PC-3 (cell line): ENCODE results near the gene GSTM4. TPM values are rescaled to one million over a fixed set of nuclear protein-coding genes. Genes with fewer than 3 reads are reported as not detected.
A peak's percentile ranks its signal among the peaks of the same experiment; 100 is the strongest.

Experiments
- ATAC-seq: fragments of 200-7000 bp; cut with Tn5 transposase; 2 replicates; pipeline ENCODE4 v1.9.1; 2020; ENCODE audit warnings: mild to moderate bottlenecking, moderate library complexity
- BruUV-seq: library from RNA; stranded (reverse); fragments of 400-500 nt; replicated peaks from 2 replicates; lab custom pipeline; 2021; lab: Mats Ljungman, UMichigan
- CTCF ChIA-PET: fragments of 300-600 bp; sonication (Branson Sonifier 250); formaldehyde crosslinking; loops from one replicate; lab custom pipeline; 2022; ENCODE audit warnings: antibody characterized with exemption; lab: Charles Lee
- POLR2A ChIA-PET: fragments of 300-600 bp; sonication (Branson Sonifier 250); formaldehyde crosslinking; loops from one replicate; lab custom pipeline; 2022; ENCODE audit warnings: antibody characterized with exemption; ENCODE audit not compliant: unreplicated experiment; lab: Charles Lee
- DNase-seq: peaks from one replicate; pipeline ENCODE4 v3.0.0-alpha.2; 2015
- H2AFZ ChIP-seq: fragments of 300-600 bp; sonication (generic); 2 replicates; pipeline ENCODE4 v1.6.0; 2016; ENCODE audit warnings: antibody characterized with exemption, low read length
- H3F3A ChIP-seq: fragments of 300-600 bp; sonication (generic); one replicate; pipeline ENCODE4 v1.6.0; 2017; ENCODE audit warnings: antibody characterized with exemption, low read length, control low read depth, mild to moderate bottlenecking; ENCODE audit not compliant: unreplicated experiment
- H3K27ac ChIP-seq: fragments of 300-600 bp; sonication (generic); 2 replicates; pipeline ENCODE4 v1.5.1; 2016; ENCODE audit warnings: mild to moderate bottlenecking, low read length
- H3K27me3 ChIP-seq: fragments of 300-600 bp; sonication (generic); 2 replicates; pipeline ENCODE4 v1.6.1; 2016; ENCODE audit warnings: low read length, mixed read lengths
- H3K36me3 ChIP-seq: fragments of 300-600 bp; sonication (generic); 2 replicates; pipeline ENCODE4 v1.6.1; 2016; ENCODE audit warnings: low read depth, mixed run types, low read length, mixed read lengths
- H3K4me1 ChIP-seq: fragments of 300-600 bp; sonication (generic); 2 replicates; pipeline ENCODE4 v1.5.1; 2016; ENCODE audit warnings: low read length; ENCODE audit not compliant: insufficient read depth
- H3K4me2 ChIP-seq: fragments of 300-600 bp; sonication (generic); 2 replicates; pipeline ENCODE4 v1.6.0; 2016; ENCODE audit warnings: low read length
- H3K4me3 ChIP-seq: fragments of 300-600 bp; sonication (generic); 2 replicates; pipeline ENCODE4 v1.5.1; 2016; ENCODE audit warnings: mild to moderate bottlenecking, low read length, mixed read lengths
- H3K79me2 ChIP-seq: fragments of 300-600 bp; sonication (generic); 2 replicates; pipeline ENCODE4 v1.6.1; 2017; ENCODE audit warnings: low read length, mixed read lengths
- H3K9ac ChIP-seq: fragments of 300-600 bp; sonication (generic); 2 replicates; pipeline ENCODE4 v1.6.0; 2016; ENCODE audit warnings: mild to moderate bottlenecking, low read length
- H3K9me2 ChIP-seq: fragments of 300-600 bp; sonication (generic); replicated peaks from 2 replicates; pipeline ENCODE4 v1.6.1; 2016; ENCODE audit warnings: mixed run types, low read length, mixed read lengths
- H3K9me3 ChIP-seq: fragments of 300-600 bp; sonication (generic); 2 replicates; pipeline ENCODE4 v1.6.1; 2016; ENCODE audit warnings: low read length, mixed read lengths
- H4K20me1 ChIP-seq: fragments of 300-600 bp; sonication (generic); 2 replicates; pipeline ENCODE4 v1.6.1; 2016; ENCODE audit warnings: low read length, mixed read lengths
- EZH2 ChIP-seq: fragments of 300-600 bp; sonication (generic); IDR thresholded peaks from one replicate; pipeline ENCODE4 v1.6.1; 2017; ENCODE audit warnings: antibody characterized with exemption, mild to moderate bottlenecking, low read length; ENCODE audit not compliant: unreplicated experiment
- EZH2phosphoT487 ChIP-seq: fragments of 300-600 bp; sonication (generic); IDR thresholded peaks from 2 replicates; pipeline ENCODE4 v1.6.1; 2018; ENCODE audit warnings: mild to moderate bottlenecking, antibody characterized with exemption, low read length, borderline replicate concordance
- intact Hi-C: fragments of 100-400 bp; cut with micrococcal nuclease; formaldehyde crosslinking; loops from 2 replicates; pipeline ENCODE4 v1.9.0; 2023
- total RNA-seq: library from RNA; depleted of rRNA; stranded (reverse); fragments of >200 nt; gene quantifications from 2 replicates; pipeline ENCODE4 v1.2.3, GENCODE V29; 2014
- TF ChIP-seq, protein P1 (sequence below): fragments of 300-600 bp; sonication (generic); conservative IDR thresholded peaks from 2 replicates; pipeline ENCODE4 v1.5.1; 2017; ENCODE audit warnings: antibody characterized with exemption, low read depth, mild to moderate bottlenecking, low read length

Gene GSTM4
- total RNA-seq, 1 experiment from 2014 or later: 25.9 TPM

DNA sequence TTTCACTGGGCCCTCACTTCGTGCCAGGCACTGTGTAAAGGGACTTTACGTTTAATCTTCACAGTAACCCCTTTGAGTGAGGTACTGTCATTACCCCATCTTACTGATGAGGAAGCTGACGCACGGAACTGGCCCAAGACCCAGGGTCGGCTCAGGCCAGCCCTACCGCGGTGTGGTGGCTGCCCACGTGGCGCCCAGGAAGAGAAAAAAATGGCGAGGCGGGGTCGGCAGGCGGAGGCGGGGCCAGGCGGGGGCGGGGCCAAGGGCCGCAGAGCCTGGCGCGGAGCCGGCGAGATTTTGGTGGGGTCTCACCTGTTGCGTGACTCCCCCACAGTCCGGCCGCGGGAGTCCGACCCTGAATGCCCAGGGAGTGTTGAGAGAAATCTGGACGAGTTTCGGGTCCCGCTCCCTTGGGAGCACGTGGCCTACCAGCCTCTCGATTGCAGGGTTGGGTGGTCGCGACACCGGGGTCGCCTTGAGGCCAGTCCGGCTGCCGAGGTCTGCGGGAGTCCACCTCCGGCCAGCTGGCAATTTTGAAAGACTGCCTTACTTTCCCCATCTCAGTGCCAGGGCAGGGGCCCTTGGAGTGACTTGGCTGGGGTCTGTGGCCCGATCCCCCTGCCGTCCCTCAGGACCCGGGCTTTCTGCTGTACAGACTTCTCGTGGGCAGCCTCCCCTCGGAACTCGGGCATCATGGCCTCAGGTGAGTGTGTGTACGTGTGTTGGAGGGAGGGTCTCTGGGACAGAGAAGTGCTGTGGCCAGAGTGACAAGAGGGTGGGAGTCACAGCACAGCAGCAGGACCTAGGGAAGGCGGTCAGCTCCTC is 36.1 kb upstream of the GSTM4 start, which contains the start of the genes AMPD2 and GNAT2:
TSS of gene AMPD2 (plus strand) at position 262 of the 825 bp plus-strand sequence. CDS start 1,339 bp downstream, outside the sequence.
TSS of gene GNAT2 (minus strand) at position 41 of the 825 bp plus-strand sequence. CDS start 6,746 bp downstream, outside the sequence.
- H3K4me3 ChIP-seq: peak within 1 kb of the TSS; percentile 95
- peak within 1 kb of the TSS; percentile 88 for H3K9ac ChIP-seq
- no peaks in the 10 kb centered on the region for H3K27me3 ChIP-seq
- intact Hi-C loops: loop anchor here (1.0 kb wide), 1 partner anchor 71 kb away; the partner anchor contains the start of gene GNAI3
- BruUV-seq: TSS peak; percentile 79
- peak within 1 kb of the TSS; percentile 94 for H2AFZ ChIP-seq
- ChIA-PET CTCF (interaction anchor here (0.6 to 1.5 kb wide), 7 partner anchors 11 to 365 kb away, joined by 3 to 5 read pairs (median 4); partner anchors contain the start of genes AHCYL1 and GNAI3), POLR2A (interaction anchor here (0.5 to 2.0 kb wide), 4 partner anchors 30 to 349 kb away, joined by 4 to 7 read pairs (median 4); partner anchors contain the start of gene GNAI3)
- DNase-seq (peak; percentile 67), ATAC-seq (peak; percentile 42)
- H3F3A ChIP-seq: no peaks in the 10 kb centered on the region
- TF ChIP-seq, protein P1, sequence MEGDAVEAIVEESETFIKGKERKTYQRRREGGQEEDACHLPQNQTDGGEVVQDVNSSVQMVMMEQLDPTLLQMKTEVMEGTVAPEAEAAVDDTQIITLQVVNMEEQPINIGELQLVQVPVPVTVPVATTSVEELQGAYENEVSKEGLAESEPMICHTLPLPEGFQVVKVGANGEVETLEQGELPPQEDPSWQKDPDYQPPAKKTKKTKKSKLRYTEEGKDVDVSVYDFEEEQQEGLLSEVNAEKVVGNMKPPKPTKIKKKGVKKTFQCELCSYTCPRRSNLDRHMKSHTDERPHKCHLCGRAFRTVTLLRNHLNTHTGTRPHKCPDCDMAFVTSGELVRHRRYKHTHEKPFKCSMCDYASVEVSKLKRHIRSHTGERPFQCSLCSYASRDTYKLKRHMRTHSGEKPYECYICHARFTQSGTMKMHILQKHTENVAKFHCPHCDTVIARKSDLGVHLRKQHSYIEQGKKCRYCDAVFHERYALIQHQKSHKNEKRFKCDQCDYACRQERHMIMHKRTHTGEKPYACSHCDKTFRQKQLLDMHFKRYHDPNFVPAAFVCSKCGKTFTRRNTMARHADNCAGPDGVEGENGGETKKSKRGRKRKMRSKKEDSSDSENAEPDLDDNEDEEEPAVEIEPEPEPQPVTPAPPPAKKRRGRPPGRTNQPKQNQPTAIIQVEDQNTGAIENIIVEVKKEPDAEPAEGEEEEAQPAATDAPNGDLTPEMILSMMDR: no peak
- TF ChIP-seq EZH2phosphoT487: no peak
- TF ChIP-seq EZH2: no peak
- peak within 1 kb of the TSS; percentile 99 for H3K4me2 ChIP-seq
- H3K9me3 ChIP-seq: no peaks in the 10 kb centered on the region
- H3K4me1 ChIP-seq: peaks cover 24% of the 10 kb centered on the region
- no peaks in the 10 kb centered on the region for H3K9me2 ChIP-seq
- H3K79me2 ChIP-seq: peaks cover 52% of the 10 kb centered on the region
- peak within 1 kb of the TSS; percentile 58 for H3K27ac ChIP-seq
- peaks cover 9% of the 10 kb centered on the region for H4K20me1 ChIP-seq
- H3K36me3 ChIP-seq: no peaks in the 10 kb centered on the region

DNA sequence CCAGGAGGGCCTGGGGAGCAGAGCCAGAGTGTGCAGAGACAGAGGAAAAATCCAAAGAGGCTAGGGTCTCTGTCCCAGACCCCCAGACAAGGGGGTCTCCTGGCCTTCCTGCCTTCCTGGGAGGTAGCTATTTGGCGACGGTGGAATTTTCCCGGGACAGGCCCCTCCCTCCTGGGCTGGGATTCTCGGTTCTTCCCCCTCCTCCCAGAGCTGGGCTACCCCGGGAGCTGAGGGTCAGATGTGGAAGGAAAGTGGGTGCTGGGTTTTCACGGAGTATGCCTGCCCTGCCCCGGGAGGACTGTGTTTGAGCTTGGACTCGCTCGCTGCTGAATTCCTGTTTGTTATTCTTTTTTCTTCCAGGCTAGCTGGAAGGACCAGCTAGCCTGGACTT is 35.5 kb upstream of the GSTM4 start:
- Histone ChIP-seq H3K9me2 (no peaks in the 10 kb centered on the region), H3K4me2 (peak overlapping the region; percentile 99), H3K9ac (peak overlapping the region; percentile 88), H4K20me1 (peaks cover 9% of the 10 kb centered on the region), H2AFZ (peak overlapping the region; percentile 94), H3K27ac (peak overlapping the region; percentile 58), H3K79me2 (peaks cover 52% of the 10 kb centered on the region), H3K27me3 (no peaks in the 10 kb centered on the region), H3K4me3 (peak overlapping the region; percentile 95), H3K36me3 (no peaks in the 10 kb centered on the region), H3K4me1 (peaks cover 24% of the 10 kb centered on the region), H3K9me3 (no peaks in the 10 kb centered on the region), H3F3A (no peaks in the 10 kb centered on the region)
- ChIA-PET CTCF (interaction anchor here (0.8 to 1.5 kb wide), 5 partner anchors 10 to 74 kb away, joined by 3 to 5 read pairs (median 4); partner anchors contain the start of gene GNAI3), POLR2A (interaction anchor here (0.5 to 2.0 kb wide), 3 partner anchors 29 to 349 kb away, joined by 4 to 7 read pairs (median 5); partner anchors contain the start of gene GNAI3)
- peak; percentile 48 for ATAC-seq
- TF ChIP-seq, protein P1: no peak
- no peak for TF ChIP-seq EZH2
- TF ChIP-seq EZH2phosphoT487: no peak
- peak; percentile 40 for DNase-seq
- BruUV-seq: no TSS peak
- intact Hi-C loops: loop anchor here (1.0 kb wide), 1 partner anchor 72 kb away; the partner anchor contains the start of gene GNAI3
